GM19035 (cell line): ENCODE measurements around the gene PLA2G7.

Experiments used
- ATAC-seq: cut with Tn5 transposase; IDR thresholded peaks from one replicate; pipeline ENCODE4 v1.9.1; 2021; ENCODE audit not compliant: unreplicated experiment

Gene PLA2G7

GRCh38 chr6:46689657-46690056 lies 45.5 kb downstream of the PLA2G7 start:
- ATAC-seq: no peak

- ATAC-seq: no peak
Measured at GRCh38 chr6:46688966-46689335, 46.2 kb downstream of the PLA2G7 start.

GRCh38 chr6:46688117-46688965 lies 46.8 kb downstream of the PLA2G7 start:
- no peak for ATAC-seq

GRCh38 chr6:46687619-46688097 lies 47.5 kb downstream of the PLA2G7 start, which contains the start of gene TDRD6:
TDRD6 (plus strand) TSS chr6:46687885; CDS start chr6:46688129, 244 bp downstream.
- no peak for ATAC-seq

GRCh38 chr6:46684771-46685170 lies 50.4 kb downstream of the PLA2G7 start:
- ATAC-seq: no peak

GRCh38 chr6:46677314-46677654 lies 57.9 kb downstream of the PLA2G7 start:
- ATAC-seq: no peak

- no peak for ATAC-seq
Measured at GRCh38 chr6:46676604-46677313, 58.4 kb downstream of the PLA2G7 start.

GRCh38 chr6:46674410-46674809 lies 60.8 kb downstream of the PLA2G7 start:
- ATAC-seq: no peak

- ATAC-seq: no peak
Measured at GRCh38 chr6:46667377-46667776, 67.8 kb downstream of the PLA2G7 start.

- no peak for ATAC-seq
Measured at GRCh38 chr6:46661483-46661882, 73.7 kb downstream of the PLA2G7 start.

GRCh38 chr6:46657642-46658041 lies 77.5 kb downstream of the PLA2G7 start:
- no peak for ATAC-seq

GRCh38 chr6:46655803-46656202 lies 79.4 kb downstream of the PLA2G7 start:
- ATAC-seq: no peak
